Measurements from ENCODE around the gene TIMP2. TPM values are rescaled to one million over a fixed set of nuclear protein-coding genes. Genes with fewer than 3 reads are reported as not detected.
"Not testable (repeated sequence)": the region's sequence is repeated elsewhere in the genome, so short reads cannot be mapped to it uniquely, and the experiment has no call there.

The TIMP2 gene
- polyA plus RNA-seq, 4 donors = 12.7 to 84.6 (median 44.0) TPM

DNA sequence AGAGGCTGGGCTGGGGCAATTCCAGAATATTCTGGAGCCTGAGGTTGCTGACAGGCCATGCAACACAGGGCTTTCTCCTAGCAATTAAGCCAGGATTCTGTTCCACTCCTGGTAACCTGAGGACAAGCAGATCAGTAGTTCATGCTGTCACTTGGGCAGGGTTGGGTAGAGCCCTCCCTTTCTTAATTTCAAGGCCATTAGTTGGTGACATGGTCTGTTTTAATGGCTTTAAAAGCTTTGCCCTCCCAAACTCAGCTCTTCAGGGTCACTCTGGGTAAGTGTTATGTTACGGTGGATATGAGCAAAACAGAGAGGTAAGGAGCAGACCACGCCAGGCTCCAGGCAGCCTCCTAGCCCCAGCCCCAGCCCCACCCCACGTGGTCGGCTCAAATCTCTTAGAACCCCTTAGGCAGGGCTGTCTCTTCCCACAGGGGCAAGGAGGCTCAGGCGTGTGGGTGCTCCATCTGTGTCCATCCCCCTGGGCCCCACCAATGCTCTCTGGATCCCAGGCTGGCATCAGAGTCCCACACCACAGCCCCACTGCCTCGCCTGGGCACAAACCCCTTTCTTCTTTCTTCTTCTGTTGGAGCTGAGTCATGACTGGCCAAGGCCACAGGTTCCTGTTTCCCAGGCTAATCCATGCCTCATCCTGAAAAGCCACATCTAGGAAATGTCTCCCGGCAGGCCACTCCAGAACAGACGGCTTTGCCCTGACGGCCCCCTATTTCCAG, 49.7 kb downstream of the TIMP2 start:
- Histone ChIP-seq H3K4me3 (ENCODE audit: low read depth in 1 of 3, low read length in 3 of 3) (no peak overlapping the region), H3K27ac (ENCODE audit: low read depth in 1 of 3, low read length in 2 of 3) (peak overlapping the region in 1 of 3 donors; percentile 34), H3K4me1 (ENCODE audit: control insufficient read depth in 3 of 3, insufficient read depth in 2 of 3, low read depth in 1 of 3, low read length in 2 of 3) (peaks cover 0 to 8% (median 0%) of the 10 kb centered on the region in 3 donors), H3K36me3 (ENCODE audit: control insufficient read depth in 3 of 3, insufficient read depth in 2 of 3, low read depth in 1 of 3, low read length in 3 of 3) (peaks cover 0 to 39% (median 0%) of the 10 kb centered on the region in 3 donors), H3K27me3 (ENCODE audit: control insufficient read depth in 3 of 3, insufficient read depth in 3 of 3, low read length in 3 of 3) (no peaks in the 10 kb centered on the region), H3K9me3 (ENCODE audit: control insufficient read depth in 2 of 2, insufficient read depth in 1 of 2, low read depth in 1 of 2, low read length in 1 of 2) (no peaks in the 10 kb centered on the region)
- 71 to 78% (median 73%) methylated on average over 9 of the region's 9 CpGs for WGBS, 3 donors
- no peak for FAIRE-seq
- DNase-seq = no peak

DNA sequence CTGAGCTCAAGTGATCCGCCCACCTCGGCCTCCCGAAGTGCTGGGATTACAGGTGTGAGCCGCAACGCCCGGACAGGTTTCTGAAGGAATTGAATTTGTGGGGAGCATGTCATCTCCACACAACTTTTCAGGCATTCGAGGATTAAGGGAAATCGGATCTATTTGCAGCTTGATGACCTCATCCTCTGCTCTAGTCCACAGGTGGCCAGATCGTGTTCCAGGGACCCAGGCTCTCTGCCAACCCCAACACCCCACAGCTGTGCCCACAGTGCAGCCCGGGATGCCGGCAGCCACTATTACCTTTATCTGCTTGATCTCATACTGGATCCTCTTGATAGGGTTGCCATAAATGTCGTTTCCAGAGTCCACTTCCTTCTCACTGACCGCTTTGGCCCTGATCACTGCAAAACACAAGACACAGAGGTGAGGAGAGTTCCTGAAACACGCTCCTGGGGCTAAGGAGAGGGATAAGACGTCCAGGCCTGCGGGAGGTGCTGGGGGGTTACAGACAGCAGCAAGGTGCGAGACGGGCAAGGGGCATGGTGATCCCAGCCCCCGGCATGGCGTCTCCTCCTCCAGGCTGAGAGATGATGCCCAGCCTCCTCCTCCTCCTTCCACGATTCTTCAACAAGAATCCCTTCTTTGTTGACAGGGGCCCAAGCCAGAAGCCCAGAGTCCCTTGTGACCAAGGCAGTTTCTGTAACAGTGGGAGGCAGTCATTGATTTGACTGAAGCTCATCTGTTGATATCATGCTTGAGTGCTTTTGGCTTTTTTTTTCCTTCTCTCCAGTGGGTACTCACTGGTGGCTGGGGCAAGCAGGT, 51.5 kb downstream of the TIMP2 start:
- Histone ChIP-seq H3K9me3 (ENCODE audit: control insufficient read depth in 2 of 2, insufficient read depth in 1 of 2, low read depth in 1 of 2, low read length in 1 of 2) (no peaks in the 10 kb centered on the region), H3K27ac (ENCODE audit: low read depth in 1 of 3, low read length in 2 of 3) (no peak overlapping the region), H3K36me3 (ENCODE audit: control insufficient read depth in 3 of 3, insufficient read depth in 2 of 3, low read depth in 1 of 3, low read length in 3 of 3) (peaks cover 0 to 44% (median 0%) of the 10 kb centered on the region in 3 donors), H3K27me3 (ENCODE audit: control insufficient read depth in 3 of 3, insufficient read depth in 3 of 3, low read length in 3 of 3) (no peaks in the 10 kb centered on the region), H3K4me3 (ENCODE audit: low read depth in 1 of 3, low read length in 3 of 3) (no peak overlapping the region), H3K4me1 (ENCODE audit: control insufficient read depth in 3 of 3, insufficient read depth in 2 of 3, low read depth in 1 of 3, low read length in 2 of 3) (peaks cover 0 to under 1% (median 0%) of the 10 kb centered on the region in 3 donors)
- DNase-seq (no peak), FAIRE-seq (no peak)
- WGBS, 3 donors = 64 to 70% (median 65%) methylated on average over 21 of the region's 21 CpGs

DNA sequence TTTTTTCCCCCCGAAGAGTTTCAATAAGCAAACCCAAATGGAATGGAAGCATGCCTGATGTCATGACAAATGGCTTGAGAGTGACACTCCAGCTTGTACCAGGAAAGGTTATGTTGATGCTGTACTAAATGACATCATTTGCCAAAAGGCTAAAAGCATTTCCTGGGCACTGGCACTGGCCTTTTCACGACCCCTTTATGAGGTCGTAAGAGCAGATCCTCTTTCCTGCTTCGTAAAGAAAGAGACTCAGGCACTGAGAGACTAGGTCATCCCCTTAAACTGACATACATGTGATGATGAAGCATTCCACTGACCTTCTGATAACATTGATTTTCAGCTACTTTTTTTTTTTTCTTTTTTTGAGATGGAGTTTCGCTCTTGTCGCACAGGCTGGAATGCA, 52.7 kb downstream of the TIMP2 start:
- H3K9me3 ChIP-seq (ENCODE audit: control insufficient read depth in 2 of 2, insufficient read depth in 1 of 2, low read depth in 1 of 2, low read length in 1 of 2) = no peaks in the 10 kb centered on the region
- peaks cover 0 to 45% (median 0%) of the 10 kb centered on the region in 3 donors for H3K36me3 ChIP-seq (ENCODE audit: control insufficient read depth in 3 of 3, insufficient read depth in 2 of 3, low read depth in 1 of 3, low read length in 3 of 3)
- no peak overlapping the region for H3K4me3 ChIP-seq (ENCODE audit: low read depth in 1 of 3, low read length in 3 of 3)
- no peak for FAIRE-seq
- no peak overlapping the region for H3K27ac ChIP-seq (ENCODE audit: low read depth in 1 of 3, low read length in 2 of 3)
- no peaks in the 10 kb centered on the region for H3K4me1 ChIP-seq (ENCODE audit: control insufficient read depth in 3 of 3, insufficient read depth in 2 of 3, low read depth in 1 of 3, low read length in 2 of 3)
- no peaks in the 10 kb centered on the region for H3K27me3 ChIP-seq (ENCODE audit: control insufficient read depth in 3 of 3, insufficient read depth in 3 of 3, low read length in 3 of 3)
- 81 to 95% (median 87%) methylated on average over 6 of the region's 6 CpGs for WGBS, 3 donors
- DNase-seq = no peak

DNA sequence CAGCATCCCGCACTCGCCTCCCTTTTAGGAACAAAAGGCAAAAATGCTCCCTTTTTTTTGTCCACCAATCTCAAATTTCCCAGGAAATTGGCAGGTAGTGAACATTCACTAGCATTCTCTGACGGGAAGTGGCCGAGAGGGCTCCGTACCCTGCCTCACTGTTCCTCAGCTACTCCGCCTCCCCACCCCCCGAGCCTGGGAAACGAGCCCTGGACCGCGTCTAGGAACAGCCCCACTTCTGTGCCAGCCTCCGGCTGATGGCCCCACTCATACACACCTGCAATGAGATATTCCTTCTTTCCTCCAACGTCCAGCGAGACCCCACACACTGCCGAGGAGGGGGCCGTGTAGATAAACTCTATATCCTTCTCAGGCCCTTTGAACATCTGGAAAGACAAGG, 54.6 kb downstream of the TIMP2 start:
- H3K9me3 ChIP-seq (ENCODE audit: control insufficient read depth in 2 of 2, insufficient read depth in 1 of 2, low read depth in 1 of 2, low read length in 1 of 2) = no peaks in the 10 kb centered on the region
- 84 to 86% (median 85%) methylated on average over 15 of the region's 15 CpGs for WGBS, 3 donors
- peaks cover 0 to 45% (median 0%) of the 10 kb centered on the region in 3 donors for H3K36me3 ChIP-seq (ENCODE audit: control insufficient read depth in 3 of 3, insufficient read depth in 2 of 3, low read depth in 1 of 3, low read length in 3 of 3)
- no peak overlapping the region for H3K27ac ChIP-seq (ENCODE audit: low read depth in 1 of 3, low read length in 2 of 3)
- no peak overlapping the region for H3K4me3 ChIP-seq (ENCODE audit: low read depth in 1 of 3, low read length in 3 of 3)
- DNase-seq (no peak), FAIRE-seq (no peak)
- peaks cover 0 to 4% (median 0%) of the 10 kb centered on the region in 3 donors for H3K4me1 ChIP-seq (ENCODE audit: control insufficient read depth in 3 of 3, insufficient read depth in 2 of 3, low read depth in 1 of 3, low read length in 2 of 3)
- H3K27me3 ChIP-seq (ENCODE audit: control insufficient read depth in 3 of 3, insufficient read depth in 3 of 3, low read length in 3 of 3) = no peaks in the 10 kb centered on the region

DNA sequence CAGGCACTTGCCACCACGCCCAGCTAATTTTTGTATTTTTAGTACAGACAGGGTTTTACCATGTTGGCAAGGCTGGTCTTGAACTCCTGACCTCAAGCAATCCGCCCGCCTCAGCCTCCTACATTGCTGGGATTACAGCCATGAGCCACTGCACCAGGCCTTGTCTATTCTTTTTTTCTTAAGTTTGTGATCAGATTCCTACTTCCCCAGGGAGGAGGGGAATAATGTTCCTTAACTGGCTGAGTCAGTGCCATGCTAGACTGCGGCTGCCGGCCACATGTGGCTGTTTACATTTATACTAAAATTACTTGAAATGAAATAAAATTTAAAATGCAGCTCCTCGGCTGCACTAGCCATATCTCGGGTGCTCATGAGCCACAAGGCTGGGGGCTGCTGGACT, 56.8 kb downstream of the TIMP2 start:
- no peak for FAIRE-seq
- peaks cover 0 to 39% (median 0%) of the 10 kb centered on the region in 3 donors for H3K36me3 ChIP-seq (ENCODE audit: control insufficient read depth in 3 of 3, insufficient read depth in 2 of 3, low read depth in 1 of 3, low read length in 3 of 3)

DNA sequence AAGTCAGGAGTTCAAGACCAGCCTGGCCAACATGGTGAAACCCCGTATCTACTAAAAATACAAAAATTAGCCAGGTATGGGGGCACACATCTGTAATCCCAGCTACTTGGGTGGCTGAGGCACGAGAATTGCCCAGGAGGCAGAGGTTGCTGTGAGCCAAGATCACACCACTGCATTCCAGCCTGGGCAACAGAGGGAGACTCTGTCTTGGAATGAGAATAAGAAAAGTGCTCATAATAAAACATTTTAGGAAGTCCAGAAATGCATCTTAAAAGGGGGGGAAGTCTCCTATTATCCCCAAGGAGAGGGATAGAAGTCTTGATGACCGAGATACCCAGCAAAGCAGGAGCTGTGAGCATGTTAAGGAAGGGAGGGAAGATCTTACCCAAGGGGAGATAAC, 58.1 kb downstream of the TIMP2 start:
- H3K4me3 ChIP-seq (ENCODE audit: low read depth in 1 of 3, low read length in 3 of 3); FAIRE-seq; H3K9me3 ChIP-seq (ENCODE audit: control insufficient read depth in 2 of 2, insufficient read depth in 1 of 2, low read depth in 1 of 2, low read length in 1 of 2); DNase-seq; H3K4me1 ChIP-seq (ENCODE audit: control insufficient read depth in 3 of 3, insufficient read depth in 2 of 3, low read depth in 1 of 3, low read length in 2 of 3); H3K27me3 ChIP-seq (ENCODE audit: control insufficient read depth in 3 of 3, insufficient read depth in 3 of 3, low read length in 3 of 3); H3K27ac ChIP-seq (ENCODE audit: low read depth in 1 of 3, low read length in 2 of 3): not testable (repeated sequence)
- 64 to 90% (median 88%) methylated on average over 3 of the region's 3 CpGs for WGBS, 3 donors
- H3K36me3 ChIP-seq (ENCODE audit: control insufficient read depth in 3 of 3, insufficient read depth in 2 of 3, low read depth in 1 of 3, low read length in 3 of 3) = peaks cover 0 to 36% (median 0%) of the 10 kb centered on the region in 3 donors

More for the DNA sequence above, 56.8 kb downstream of the TIMP2 start:
- no peak for DNase-seq
- H3K27ac ChIP-seq (ENCODE audit: low read depth in 1 of 3, low read length in 2 of 3) = no peak overlapping the region
- peaks cover 0 to 4% (median 0%) of the 10 kb centered on the region in 3 donors for H3K4me1 ChIP-seq (ENCODE audit: control insufficient read depth in 3 of 3, insufficient read depth in 2 of 3, low read depth in 1 of 3, low read length in 2 of 3)
- no peak overlapping the region for H3K4me3 ChIP-seq (ENCODE audit: low read depth in 1 of 3, low read length in 3 of 3)
- no peaks in the 10 kb centered on the region for H3K27me3 ChIP-seq (ENCODE audit: control insufficient read depth in 3 of 3, insufficient read depth in 3 of 3, low read length in 3 of 3)
- no peaks in the 10 kb centered on the region for H3K9me3 ChIP-seq (ENCODE audit: control insufficient read depth in 2 of 2, insufficient read depth in 1 of 2, low read depth in 1 of 2, low read length in 1 of 2)
- WGBS, 3 donors = 66 to 84% (median 70%) methylated on average over 7 of the region's 7 CpGs

DNA sequence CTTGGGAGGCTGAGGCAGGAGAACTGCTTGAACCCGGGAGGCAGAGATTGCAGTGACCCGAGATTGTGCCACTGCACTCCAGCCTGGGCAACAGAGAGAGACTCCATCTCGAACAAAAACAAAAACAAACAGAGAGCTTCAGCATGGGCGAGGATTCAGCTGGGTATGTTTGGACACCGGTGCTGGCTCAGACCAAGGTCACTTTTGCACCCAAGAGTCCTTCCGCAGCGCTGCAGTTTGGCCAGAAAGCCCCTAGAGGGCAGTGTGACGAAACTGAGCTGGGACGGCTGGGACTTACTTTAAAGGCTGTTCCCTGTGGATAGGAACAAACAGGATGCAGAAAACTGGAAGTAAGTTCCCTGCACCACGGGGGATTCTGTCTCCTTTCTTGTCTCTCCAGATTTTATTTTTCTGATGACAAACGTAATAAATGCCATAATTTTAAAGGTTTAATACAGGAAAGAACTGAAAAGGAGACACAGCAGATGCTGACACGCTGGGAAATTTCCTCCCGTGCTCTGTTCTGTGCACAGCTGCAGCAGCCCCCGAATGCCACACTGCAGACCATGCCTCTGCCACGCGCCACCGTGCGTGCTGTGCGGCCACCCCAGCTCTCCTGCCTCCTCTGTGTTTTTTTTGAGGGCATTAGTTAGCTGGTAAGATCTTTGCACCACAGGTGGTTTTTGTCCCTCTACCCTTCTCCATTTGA, 59.4 kb downstream of the TIMP2 start:
- H3K36me3 ChIP-seq (ENCODE audit: control insufficient read depth in 3 of 3, insufficient read depth in 2 of 3, low read depth in 1 of 3, low read length in 3 of 3) = peaks cover 0 to 30% (median 0%) of the 10 kb centered on the region in 3 donors
- no peaks in the 10 kb centered on the region for H3K9me3 ChIP-seq (ENCODE audit: control insufficient read depth in 2 of 2, insufficient read depth in 1 of 2, low read depth in 1 of 2, low read length in 1 of 2)
- FAIRE-seq = no peak
- no peak overlapping the region for H3K27ac ChIP-seq (ENCODE audit: low read depth in 1 of 3, low read length in 2 of 3)
- no peak overlapping the region for H3K4me3 ChIP-seq (ENCODE audit: low read depth in 1 of 3, low read length in 3 of 3)
- DNase-seq = peak; percentile 83 to 86
- H3K4me1 ChIP-seq (ENCODE audit: control insufficient read depth in 3 of 3, insufficient read depth in 2 of 3, low read depth in 1 of 3, low read length in 2 of 3) = peaks cover 0 to 4% (median 0%) of the 10 kb centered on the region in 3 donors
- WGBS, 3 donors = 19 to 21% (median 21%) methylated on average over 19 of the region's 19 CpGs
- no peaks in the 10 kb centered on the region for H3K27me3 ChIP-seq (ENCODE audit: control insufficient read depth in 3 of 3, insufficient read depth in 3 of 3, low read length in 3 of 3)

DNA sequence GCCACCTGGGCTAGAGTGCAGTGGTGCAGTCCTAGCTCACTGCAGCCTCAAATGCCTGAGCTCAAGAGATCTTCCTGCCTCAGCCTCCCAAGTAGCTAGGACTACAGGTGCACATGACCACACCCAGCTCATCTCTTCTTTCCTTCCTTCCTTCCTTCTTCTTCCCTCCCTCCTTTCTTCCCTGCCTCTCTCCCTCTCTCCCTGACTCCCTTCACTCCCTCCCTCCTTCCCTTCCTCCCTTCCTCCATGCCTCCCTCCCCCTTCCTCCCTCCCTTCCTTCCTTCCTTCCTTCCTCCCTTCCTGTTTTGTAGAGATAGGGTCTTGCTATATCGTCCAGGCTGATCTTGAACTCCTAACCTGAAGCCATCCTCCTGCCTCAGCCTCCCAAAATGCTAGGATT, 61.1 kb downstream of the TIMP2 start:
- H3K4me3 ChIP-seq (ENCODE audit: low read depth in 1 of 3, low read length in 3 of 3) = no peak overlapping the region
- no peaks in the 10 kb centered on the region for H3K9me3 ChIP-seq (ENCODE audit: control insufficient read depth in 2 of 2, insufficient read depth in 1 of 2, low read depth in 1 of 2, low read length in 1 of 2)
- WGBS, 3 donors = 66 to 80% (median 72%) methylated on average over 1 of the region's 1 CpG
- H3K36me3 ChIP-seq (ENCODE audit: control insufficient read depth in 3 of 3, insufficient read depth in 2 of 3, low read depth in 1 of 3, low read length in 3 of 3) = peaks cover 0 to 23% (median 0%) of the 10 kb centered on the region in 3 donors
- FAIRE-seq = no peak
- H3K27ac ChIP-seq (ENCODE audit: low read depth in 1 of 3, low read length in 2 of 3) = no peak overlapping the region
- no peak for DNase-seq
- peaks cover 0 to 4% (median 0%) of the 10 kb centered on the region in 3 donors for H3K4me1 ChIP-seq (ENCODE audit: control insufficient read depth in 3 of 3, insufficient read depth in 2 of 3, low read depth in 1 of 3, low read length in 2 of 3)
- H3K27me3 ChIP-seq (ENCODE audit: control insufficient read depth in 3 of 3, insufficient read depth in 3 of 3, low read length in 3 of 3) = no peaks in the 10 kb centered on the region
